DND-41 (cell line): ENCODE data around the gene MACROD2.

Experiments used
- ATAC-seq: fragments of 200-7000 bp; cut with Tn5 transposase; 3 replicates; pipeline ENCODE4 v1.9.1; 2021; ENCODE audit warnings: low read depth; ENCODE audit not compliant: insufficient read depth
- DNase-seq: peaks from one replicate; pipeline ENCODE4 v3.0.0-alpha.2; 2020
- H2AFZ ChIP-seq: 2 replicates; pipeline ENCODE4 v1.6.0; 2012; ENCODE audit warnings: low read depth, low read length
- H3K27ac ChIP-seq: 2 replicates; pipeline ENCODE4 v1.5.1; 2012; ENCODE audit warnings: low read length, inconsistent platforms
- H3K27me3 ChIP-seq: fragments of 200-600 bp; sonication (generic); 2 replicates; pipeline ENCODE4 v1.6.0; 2012; ENCODE audit warnings: low read length, mild to moderate bottlenecking, inconsistent platforms; ENCODE audit not compliant: insufficient read depth, poor library complexity
- H3K36me3 ChIP-seq: 2 replicates; pipeline ENCODE4 v1.5.1; 2012; ENCODE audit warnings: low read length, inconsistent platforms; ENCODE audit not compliant: insufficient read depth
- H3K4me1 ChIP-seq: 2 replicates; pipeline ENCODE4 v1.5.1; 2012; ENCODE audit warnings: mild to moderate bottlenecking, low read length; ENCODE audit not compliant: insufficient read depth
- H3K4me2 ChIP-seq: 2 replicates; pipeline ENCODE4 v1.6.0; 2012; ENCODE audit warnings: mild to moderate bottlenecking, moderate library complexity, low read length, inconsistent platforms; ENCODE audit not compliant: insufficient read depth
- H3K4me3 ChIP-seq, 2 experiments: fragments of 200-600 bp in 1 of 2; shearing (Covaris generic) in 1 of 2; 2 replicates each; pipeline ENCODE4 v1.5.1; 2012 to 2016; ENCODE audit warnings: inconsistent platforms in 2 of 2, low read length in 2 of 2, mild to moderate bottlenecking in 2 of 2, low read depth in 1 of 2, moderate library complexity in 1 of 2
- H3K79me2 ChIP-seq: 2 replicates; pipeline ENCODE4 v1.6.0; 2012; ENCODE audit warnings: low read length, inconsistent platforms; ENCODE audit not compliant: insufficient read depth
- H3K9ac ChIP-seq: 2 replicates; pipeline ENCODE4 v1.6.0; 2012; ENCODE audit warnings: low read depth, mild to moderate bottlenecking, inconsistent platforms, low read length, moderate library complexity
- H3K9me3 ChIP-seq: 2 replicates; pipeline ENCODE4 v1.5.1; 2012; ENCODE audit warnings: low read length, moderate library complexity, mild to moderate bottlenecking, inconsistent platforms; ENCODE audit not compliant: insufficient read depth, severe bottlenecking
- H4K20me1 ChIP-seq: 2 replicates; pipeline ENCODE4 v1.6.0; 2012; ENCODE audit warnings: low read length; ENCODE audit not compliant: insufficient read depth
- EZH2 ChIP-seq: IDR thresholded peaks from 3 replicates; pipeline ENCODE4 v1.6.1; 2012; ENCODE audit warnings: borderline replicate concordance, low read depth, mild to moderate bottlenecking, moderate library complexity, low read length, inconsistent platforms; ENCODE audit not compliant: severe bottlenecking
- TF ChIP-seq, protein P1 (sequence below): IDR thresholded peaks from 2 replicates; pipeline ENCODE4 v1.5.1; 2012; ENCODE audit warnings: borderline replicate concordance, low read length, moderate library complexity, mild to moderate bottlenecking; ENCODE audit not compliant: poor library complexity, severe bottlenecking; ENCODE audit errors: extremely low read depth

The MACROD2 gene

GRCh38 chr20:15613530-15613929 lies 1618.2 kb downstream of the MACROD2 start:
- no peaks in the 10 kb centered on the region for H3K27me3 ChIP-seq
- H3K27ac ChIP-seq = no peak overlapping the region

DNA sequence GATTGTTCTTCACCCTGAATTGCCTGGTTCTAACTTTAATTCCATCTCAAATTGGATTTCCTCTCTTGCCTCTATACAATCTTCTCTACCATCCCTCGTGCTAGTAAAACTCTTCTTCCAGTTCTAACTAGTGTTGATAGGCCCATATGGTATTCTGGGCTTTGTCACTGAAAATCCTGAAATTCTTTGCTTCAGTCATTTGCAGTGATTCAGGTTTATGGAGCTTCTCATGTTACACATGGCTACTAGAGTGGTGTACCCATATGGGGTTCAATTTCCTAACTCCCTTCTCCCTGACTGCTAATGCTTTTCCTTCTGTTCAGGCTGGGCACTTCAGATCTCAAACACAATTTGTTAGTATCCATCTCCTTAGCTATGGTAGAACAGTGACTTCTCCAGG lies 1621.3 kb downstream of the MACROD2 start:
- Histone ChIP-seq H2AFZ (no peak overlapping the region), H3K9me3 (no peaks in the 10 kb centered on the region), H3K79me2 (no peaks in the 10 kb centered on the region), H3K4me1 (no peaks in the 10 kb centered on the region), H3K9ac (no peak overlapping the region), H3K27ac (no peak overlapping the region), H3K27me3 (no peaks in the 10 kb centered on the region), H4K20me1 (no peaks in the 10 kb centered on the region), H3K4me2 (no peak overlapping the region), H3K36me3 (no peaks in the 10 kb centered on the region), H3K4me3 (no peak overlapping the region)
- DNase-seq = no peak
- no peak for ATAC-seq
- TF ChIP-seq, protein P1, sequence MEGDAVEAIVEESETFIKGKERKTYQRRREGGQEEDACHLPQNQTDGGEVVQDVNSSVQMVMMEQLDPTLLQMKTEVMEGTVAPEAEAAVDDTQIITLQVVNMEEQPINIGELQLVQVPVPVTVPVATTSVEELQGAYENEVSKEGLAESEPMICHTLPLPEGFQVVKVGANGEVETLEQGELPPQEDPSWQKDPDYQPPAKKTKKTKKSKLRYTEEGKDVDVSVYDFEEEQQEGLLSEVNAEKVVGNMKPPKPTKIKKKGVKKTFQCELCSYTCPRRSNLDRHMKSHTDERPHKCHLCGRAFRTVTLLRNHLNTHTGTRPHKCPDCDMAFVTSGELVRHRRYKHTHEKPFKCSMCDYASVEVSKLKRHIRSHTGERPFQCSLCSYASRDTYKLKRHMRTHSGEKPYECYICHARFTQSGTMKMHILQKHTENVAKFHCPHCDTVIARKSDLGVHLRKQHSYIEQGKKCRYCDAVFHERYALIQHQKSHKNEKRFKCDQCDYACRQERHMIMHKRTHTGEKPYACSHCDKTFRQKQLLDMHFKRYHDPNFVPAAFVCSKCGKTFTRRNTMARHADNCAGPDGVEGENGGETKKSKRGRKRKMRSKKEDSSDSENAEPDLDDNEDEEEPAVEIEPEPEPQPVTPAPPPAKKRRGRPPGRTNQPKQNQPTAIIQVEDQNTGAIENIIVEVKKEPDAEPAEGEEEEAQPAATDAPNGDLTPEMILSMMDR = no peak
- TF ChIP-seq EZH2 = no peak

More at GRCh38 chr20:15613530-15613929, 1618.2 kb downstream of the MACROD2 start:
- H3K79me2 ChIP-seq = no peaks in the 10 kb centered on the region
- H3K4me2 ChIP-seq = no peak overlapping the region
- H3K36me3 ChIP-seq = no peaks in the 10 kb centered on the region
- no peaks in the 10 kb centered on the region for H4K20me1 ChIP-seq
- no peak overlapping the region for H3K4me3 ChIP-seq
- H2AFZ ChIP-seq = no peak overlapping the region
- H3K4me1 ChIP-seq = no peaks in the 10 kb centered on the region
- no peaks in the 10 kb centered on the region for H3K9me3 ChIP-seq
- no peak for DNase-seq
- TF ChIP-seq, protein P1 = no peak
- TF ChIP-seq EZH2 = no peak
- ATAC-seq = no peak
- H3K9ac ChIP-seq = no peak overlapping the region

- H3K4me3 ChIP-seq = no peak overlapping the region
- no peaks in the 10 kb centered on the region for H3K9me3 ChIP-seq
- DNase-seq = no peak
- TF ChIP-seq EZH2 = no peak
- TF ChIP-seq, protein P1 = no peak
- H3K27ac ChIP-seq = no peak overlapping the region
- ATAC-seq = no peak
- H3K4me2 ChIP-seq = no peak overlapping the region
- H4K20me1 ChIP-seq = no peaks in the 10 kb centered on the region
- no peaks in the 10 kb centered on the region for H3K36me3 ChIP-seq
- no peak overlapping the region for H3K9ac ChIP-seq
- no peaks in the 10 kb centered on the region for H3K4me1 ChIP-seq
- H2AFZ ChIP-seq = no peak overlapping the region
- no peaks in the 10 kb centered on the region for H3K79me2 ChIP-seq
- no peaks in the 10 kb centered on the region for H3K27me3 ChIP-seq
These were observed 1622.8 kb downstream of the MACROD2 start for GRCh38 chr20:15618110-15618509.

DNA sequence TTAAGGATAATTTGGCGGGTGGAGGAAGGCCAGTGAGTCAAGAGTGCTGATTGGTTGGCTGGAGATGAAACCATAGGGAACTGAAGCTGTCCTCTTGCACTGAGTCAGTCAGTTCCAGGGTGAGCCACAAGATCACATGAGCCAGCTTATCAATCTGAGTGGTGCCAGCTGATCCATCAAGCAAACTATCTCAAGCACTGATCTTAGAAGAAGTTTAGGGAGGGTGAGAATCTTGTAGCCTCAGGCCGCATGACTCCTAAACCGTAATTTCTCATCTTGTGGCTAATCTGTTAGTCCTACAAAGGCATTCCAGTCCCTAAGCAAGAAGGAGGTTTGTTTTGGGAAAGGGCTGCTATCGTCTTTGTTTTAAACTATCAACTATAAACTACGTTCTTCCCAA lies 1623.6 kb downstream of the MACROD2 start:
- H3K4me1 ChIP-seq = no peaks in the 10 kb centered on the region
- no peaks in the 10 kb centered on the region for H3K79me2 ChIP-seq
- TF ChIP-seq EZH2 = no peak
- TF ChIP-seq, protein P1 = no peak
- H3K9ac ChIP-seq = no peak overlapping the region
- no peaks in the 10 kb centered on the region for H4K20me1 ChIP-seq
- no peak overlapping the region for H3K4me3 ChIP-seq
- DNase-seq = no peak
- no peak overlapping the region for H2AFZ ChIP-seq
- H3K27ac ChIP-seq = no peak overlapping the region
- H3K27me3 ChIP-seq = no peaks in the 10 kb centered on the region
- H3K36me3 ChIP-seq = no peaks in the 10 kb centered on the region
- no peak overlapping the region for H3K4me2 ChIP-seq
- no peaks in the 10 kb centered on the region for H3K9me3 ChIP-seq
- no peak for ATAC-seq
